IMR-90 (cell line): ENCODE results near the gene CPOX.

Experiments
- BHLHE40 ChIP-seq: fragments of 150-350 bp; IDR thresholded peaks from 2 replicates; pipeline ENCODE4 v1.6.1; 2016; ENCODE audit warnings: mild to moderate bottlenecking, low read depth, low read length
- CEBPB ChIP-seq: IDR thresholded peaks from 2 replicates; pipeline ENCODE4 v1.6.1; 2012; ENCODE audit warnings: low read depth, low read length, improper control_type of control experiment
- CHD1 ChIP-seq: IDR thresholded peaks from 2 replicates; pipeline ENCODE4 v1.6.1; 2012; ENCODE audit warnings: low read depth, low read length, improper control_type of control experiment
- CTCF ChIP-seq: conservative IDR thresholded peaks from 2 replicates; pipeline ENCODE4 v1.5.1; 2012; ENCODE audit warnings: mild to moderate bottlenecking, low read depth, low read length, improper control_type of control experiment
- ELK1 ChIP-seq: fragments of 150-350 bp; IDR thresholded peaks from 2 replicates; pipeline ENCODE4 v1.6.1; 2016; ENCODE audit warnings: low read depth, mild to moderate bottlenecking, low read length, moderate library complexity, borderline replicate concordance
- FOS ChIP-seq: fragments of 150-350 bp; IDR thresholded peaks from 2 replicates; pipeline ENCODE4 v1.6.1; 2016; ENCODE audit warnings: low read depth, low read length
- MAFK ChIP-seq: IDR thresholded peaks from 2 replicates; pipeline ENCODE4 v1.6.1; 2012; ENCODE audit warnings: low read depth, low read length, improper control_type of control experiment
- MXI1 ChIP-seq: IDR thresholded peaks from 2 replicates; pipeline ENCODE4 v1.6.1; 2012; ENCODE audit warnings: low read depth, mild to moderate bottlenecking, low read length, moderate library complexity, borderline replicate concordance
- NFE2L2 ChIP-seq: fragments of 150-350 bp; IDR thresholded peaks from 2 replicates; pipeline ENCODE4 v1.6.1; 2016; ENCODE audit warnings: low read depth, mild to moderate bottlenecking, low read length
- POLR2A ChIP-seq: IDR thresholded peaks from 2 replicates; pipeline ENCODE4 v1.6.1; 2012; ENCODE audit warnings: mild to moderate bottlenecking, low read depth, low read length
- RAD21 ChIP-seq: IDR thresholded peaks from 2 replicates; pipeline ENCODE4 v1.6.1; 2012; ENCODE audit warnings: low read length, improper control_type of control experiment
- RCOR1 ChIP-seq: IDR thresholded peaks from 2 replicates; pipeline ENCODE4 v1.6.1; 2012; ENCODE audit warnings: mild to moderate bottlenecking, low read length, improper control_type of control experiment; ENCODE audit not compliant: insufficient replicate concordance
- RFX5 ChIP-seq: IDR thresholded peaks from 2 replicates; pipeline ENCODE4 v1.8.0; 2012; ENCODE audit warnings: low read depth, mild to moderate bottlenecking, low read length, moderate library complexity
- USF2 ChIP-seq: fragments of 150-350 bp; IDR thresholded peaks from 2 replicates; pipeline ENCODE4 v1.6.1; 2017; ENCODE audit warnings: mild to moderate bottlenecking, antibody characterized with exemption, low read length, low read depth

GRCh38 chr3:98593046-98593936 is at the start of gene CPOX:
- TF ChIP-seq CTCF (no peak), USF2 (no peak), POLR2A (no peak), CEBPB (peak; percentile 64), CHD1 (no peak), BHLHE40 (no peak), NFE2L2 (no peak), RFX5 (no peak), RCOR1 (no peak), ELK1 (no peak), RAD21 (no peak), MAFK (no peak), FOS (no peak), MXI1 (peak; percentile 46; the same call in 1 of the 2 replicates)
